HG02973 (cell line): ENCODE results near the gene HSD17B1.

Source experiments
- ATAC-seq: cut with Tn5 transposase; IDR thresholded peaks from one replicate; pipeline ENCODE4 v1.9.1; 2021; ENCODE audit warnings: moderate library complexity; ENCODE audit not compliant: unreplicated experiment

Gene HSD17B1

GRCh38 chr17:42596386-42596785, 43.7 kb downstream of the HSD17B1 start:
- no peak for ATAC-seq

- ATAC-seq: no peak
Measured at GRCh38 chr17:42598905-42599304, 46.2 kb downstream of the HSD17B1 start.

- no peak for ATAC-seq
Measured at GRCh38 chr17:42603318-42603717, 50.6 kb downstream of the HSD17B1 start.
